Measurements from ENCODE around the gene CDH22.

CDH22 gene

DNA sequence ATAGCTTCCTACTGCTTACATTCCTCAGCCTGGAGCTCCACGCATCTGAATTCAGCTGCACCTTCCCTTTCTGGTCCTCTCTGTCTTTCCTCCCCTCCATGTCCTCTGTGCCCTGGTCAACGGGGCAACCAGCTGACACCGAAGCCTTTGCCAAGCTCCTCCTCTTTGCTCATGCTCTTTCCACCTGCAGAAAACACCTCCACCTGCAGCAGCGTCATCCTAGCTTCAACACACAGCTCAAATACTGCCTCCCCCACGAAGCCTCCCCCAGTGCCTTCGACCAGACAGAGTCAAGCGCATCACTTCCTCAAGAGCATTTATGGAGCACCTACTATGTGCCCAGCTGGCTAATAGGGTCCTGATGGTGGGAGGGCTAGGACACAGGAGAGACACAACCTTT, 9.2 kb downstream of the CDH22 start:
- DNase-seq (ENCODE audit: low read depth) = no peak

DNA sequence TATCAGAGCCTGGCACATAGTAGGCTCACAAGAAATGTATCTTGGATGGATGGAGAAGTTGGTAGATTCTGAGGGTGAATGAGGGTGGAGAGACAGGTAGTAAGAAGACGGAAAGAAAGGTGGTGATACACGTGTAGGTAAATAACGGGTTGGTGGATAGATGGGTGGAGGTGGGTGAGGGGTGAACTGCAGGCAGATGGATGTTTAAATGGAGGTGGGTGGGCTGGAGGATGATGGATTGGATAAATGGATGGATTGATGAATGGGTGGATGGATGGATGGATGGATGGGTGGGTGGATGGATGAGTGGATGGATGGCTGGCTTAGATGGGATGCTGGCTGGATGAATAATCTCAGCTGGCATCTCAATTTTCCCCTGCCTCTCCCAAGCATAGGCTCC, 9.9 kb downstream of the CDH22 start:
- DNase-seq (ENCODE audit: low read depth) = no peak

GRCh38 chr20:46296526-46297250, 11.6 kb downstream of the CDH22 start:
- DNase-seq (ENCODE audit: low read depth) = no peak

DNA sequence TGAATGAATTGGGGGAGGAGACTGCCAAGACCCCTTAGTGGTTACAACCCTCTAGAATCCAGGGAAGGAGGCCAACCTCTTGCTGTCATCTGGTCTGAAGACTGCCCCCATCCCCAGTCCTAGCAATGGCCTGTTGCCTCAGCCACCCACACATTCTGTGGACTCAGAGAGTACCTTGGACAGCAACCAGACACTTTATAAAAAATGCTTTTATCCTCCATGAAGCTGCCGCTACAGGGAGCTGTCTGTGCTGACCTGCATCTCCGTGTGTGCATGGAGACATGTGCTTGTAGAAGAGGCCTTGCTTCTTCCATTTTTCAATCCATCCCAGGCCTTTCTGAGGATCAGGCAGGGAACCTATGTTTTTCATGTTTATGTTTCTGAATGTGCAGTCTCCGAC, 15.2 kb downstream of the CDH22 start:
- DNase-seq (ENCODE audit: low read depth) = no peak

DNA sequence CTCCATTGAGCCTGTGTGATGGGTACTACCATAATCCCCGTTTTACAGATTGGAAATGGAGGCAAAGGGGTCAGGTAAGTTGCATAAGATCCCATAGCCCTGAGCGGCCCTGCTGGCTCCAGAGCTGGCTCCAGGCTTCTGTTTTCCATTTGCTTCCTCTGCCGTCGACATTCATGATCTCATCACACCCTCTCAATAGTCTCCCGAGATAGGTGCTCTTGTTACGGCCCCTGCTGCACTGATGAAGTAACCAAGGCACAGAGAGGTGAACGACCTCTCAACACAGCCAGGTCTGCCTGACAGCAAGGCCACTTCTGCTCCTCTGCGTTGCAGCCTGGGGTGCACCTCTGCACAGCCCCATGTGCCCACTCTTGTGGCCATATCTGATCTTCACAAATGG, 16.9 kb downstream of the CDH22 start:
- no peak for DNase-seq (ENCODE audit: low read depth)

DNA sequence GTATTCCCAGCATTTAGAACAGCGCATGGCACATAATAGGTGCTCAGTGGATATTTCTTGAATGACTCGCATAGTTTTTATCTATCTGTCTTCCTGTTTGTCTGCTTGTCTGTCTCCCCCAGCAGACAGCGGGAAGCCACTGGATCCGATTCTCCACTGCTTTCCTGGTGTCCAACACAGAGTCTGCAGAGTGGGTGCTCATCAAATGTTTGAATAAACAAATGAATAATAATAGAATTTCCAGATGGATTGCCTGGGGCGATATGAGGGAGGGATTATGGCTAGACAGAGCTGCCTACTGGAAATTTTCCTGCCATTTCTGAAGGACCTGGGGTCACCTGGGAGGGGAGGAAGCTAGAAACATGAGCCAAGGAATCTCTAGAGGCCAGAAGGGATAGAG, 18.9 kb downstream of the CDH22 start:
- no peak for DNase-seq (ENCODE audit: low read depth)

- no peak for DNase-seq (ENCODE audit: low read depth)
Measured at GRCh38 chr20:46286977-46287376, 21.3 kb downstream of the CDH22 start.

- DNase-seq (ENCODE audit: low read depth) = no peak
Measured at GRCh38 chr20:46286382-46286781, 21.9 kb downstream of the CDH22 start.

DNA sequence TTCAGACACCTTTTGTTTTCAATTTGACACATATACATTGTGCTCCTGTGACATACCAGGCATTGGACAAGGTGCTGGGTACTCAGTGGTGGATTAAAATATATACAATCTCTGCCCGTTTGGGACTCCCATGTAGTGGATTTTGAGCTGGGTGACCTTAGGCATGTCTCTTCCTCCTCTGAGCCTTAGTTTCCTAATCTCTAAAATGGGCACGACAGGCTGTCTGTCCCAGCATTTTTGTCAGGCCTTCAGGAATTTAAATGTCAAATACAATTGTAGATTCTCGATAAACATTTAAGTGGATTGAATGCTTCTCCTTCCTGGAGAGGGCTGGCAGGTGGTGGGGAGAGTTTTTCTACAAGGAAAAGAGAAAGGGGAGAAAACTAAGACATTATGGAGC, 22.6 kb downstream of the CDH22 start:
- DNase-seq (ENCODE audit: low read depth) = no peak

GRCh38 chr20:46285072-46285471, 23.2 kb downstream of the CDH22 start:
- DNase-seq (ENCODE audit: low read depth) = no peak

- no peak for DNase-seq (ENCODE audit: low read depth)
Measured at GRCh38 chr20:46284040-46284427, 24.3 kb downstream of the CDH22 start.

GRCh38 chr20:46283426-46284039, 24.8 kb downstream of the CDH22 start:
- DNase-seq (ENCODE audit: low read depth) = no peak

GRCh38 chr20:46282669-46283068, 25.6 kb downstream of the CDH22 start:
- DNase-seq (ENCODE audit: low read depth) = no peak

- DNase-seq (ENCODE audit: low read depth) = no peak
Measured at GRCh38 chr20:46279103-46279502, 29.2 kb downstream of the CDH22 start.

DNA sequence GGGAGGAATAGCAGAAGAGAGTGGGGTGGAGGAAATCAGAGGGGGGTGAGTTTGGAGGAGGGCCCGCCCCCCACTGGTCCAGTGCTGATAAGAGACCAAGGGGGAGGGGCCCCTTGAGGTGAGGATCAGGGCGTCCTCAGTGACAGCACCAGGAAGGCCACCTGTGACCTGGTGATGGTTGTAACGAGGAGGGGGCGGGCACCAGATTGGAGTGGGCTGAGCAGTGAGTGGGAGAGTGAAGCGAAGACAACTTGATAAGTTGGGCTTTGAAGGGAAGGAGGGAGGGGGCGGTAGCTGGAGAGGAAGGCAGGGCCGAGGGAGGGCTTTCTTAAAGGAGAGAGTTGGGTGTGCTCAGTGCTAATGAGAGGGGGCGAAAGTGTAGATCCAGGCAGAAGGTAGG, 30.7 kb downstream of the CDH22 start:
- DNase-seq (ENCODE audit: low read depth) = no peak

- DNase-seq (ENCODE audit: low read depth) = no peak
Measured at GRCh38 chr20:46276531-46276930, 31.8 kb downstream of the CDH22 start.

DNA sequence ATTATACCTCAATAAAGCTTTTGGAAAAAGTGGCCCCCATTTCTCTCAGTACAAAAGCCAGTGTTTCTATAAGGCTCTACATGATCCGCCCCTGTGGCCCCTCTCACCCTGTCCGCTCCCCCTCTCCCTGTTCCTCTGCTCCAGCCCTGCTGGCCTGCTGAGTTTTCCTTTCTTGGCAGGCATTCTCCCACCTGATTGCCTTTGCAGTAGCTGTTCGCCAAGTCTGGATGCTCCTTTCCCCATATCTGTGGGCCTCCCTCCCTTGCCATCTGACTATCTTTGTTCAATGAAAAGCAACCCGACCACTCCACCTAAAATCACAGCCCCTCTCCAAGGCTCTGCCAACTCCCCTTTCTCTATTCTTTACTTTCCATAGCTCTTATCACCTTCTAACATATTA, 33.2 kb downstream of the CDH22 start:
- no peak for DNase-seq (ENCODE audit: low read depth)

- no peak for DNase-seq (ENCODE audit: low read depth)
Measured at GRCh38 chr20:46273717-46274116, 34.6 kb downstream of the CDH22 start.

DNA sequence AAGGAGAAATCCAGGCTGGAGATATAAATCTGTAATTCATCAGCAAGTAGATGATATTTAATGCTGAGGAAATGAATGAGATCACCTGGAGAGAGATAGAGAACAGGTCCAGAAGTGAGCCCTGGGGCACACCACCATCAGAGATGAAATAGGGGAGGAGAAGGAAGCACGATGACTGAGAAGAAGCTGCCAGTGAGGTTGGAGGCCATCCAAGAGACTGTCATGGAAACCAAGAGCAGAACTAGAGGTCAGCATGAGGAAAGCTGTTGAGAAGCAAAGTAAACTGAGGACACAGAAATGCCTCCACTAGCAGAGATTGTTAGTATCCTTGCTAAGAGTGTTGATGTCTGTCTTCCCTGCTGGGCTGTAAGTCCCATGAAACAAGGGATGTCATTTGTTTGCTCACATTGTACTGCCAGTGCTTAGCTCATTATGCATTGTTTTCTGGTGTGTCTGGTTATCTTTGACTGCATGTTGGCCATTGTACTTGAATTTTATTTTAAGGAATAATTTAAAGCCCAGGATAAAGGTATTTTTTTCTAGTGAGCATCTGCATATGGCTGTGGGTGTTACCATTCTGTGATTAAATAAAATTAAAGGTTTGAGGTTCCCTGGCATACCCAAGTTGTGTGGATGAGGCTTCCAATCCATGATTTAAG, 35.8 kb downstream of the CDH22 start:
- no peak for DNase-seq (ENCODE audit: low read depth)

- no peak for DNase-seq (ENCODE audit: low read depth)
Measured at GRCh38 chr20:46270977-46271744, 37.1 kb downstream of the CDH22 start.

- DNase-seq (ENCODE audit: low read depth) = no peak
Measured at GRCh38 chr20:46269372-46269771, 38.9 kb downstream of the CDH22 start.

- no peak for DNase-seq (ENCODE audit: low read depth)
Measured at GRCh38 chr20:46268662-46269061, 39.6 kb downstream of the CDH22 start.

GRCh38 chr20:46268131-46268614, 40.1 kb downstream of the CDH22 start:
- DNase-seq (ENCODE audit: low read depth) = no peak

All from stimulated activated CD8-positive, alpha-beta memory T cell treated with anti-CD3 and anti-CD28 coated beads, Interleukin-4, amount 100 ng/mL, for 24 hours (primary cell).